Activated CD4-positive, alpha-beta T cell treated with anti-CD3 and anti-CD28 coated beads, Interleukin-2, amount 50 U/mL, for 24 hours (primary cell): Measurements from ENCODE around the gene KRT37.
"Not testable (repeated sequence)": the region's sequence is repeated elsewhere in the genome, so short reads cannot be mapped to it uniquely, and the experiment has no call there.

Experiments
- DNase-seq, 2 donors: peaks; one replicate each; pipeline ENCODE4 v3.0.0-alpha.2; 2020; ENCODE audit warnings: low read depth in 1 of 2, low spot score in 1 of 2

The KRT37 gene

DNA sequence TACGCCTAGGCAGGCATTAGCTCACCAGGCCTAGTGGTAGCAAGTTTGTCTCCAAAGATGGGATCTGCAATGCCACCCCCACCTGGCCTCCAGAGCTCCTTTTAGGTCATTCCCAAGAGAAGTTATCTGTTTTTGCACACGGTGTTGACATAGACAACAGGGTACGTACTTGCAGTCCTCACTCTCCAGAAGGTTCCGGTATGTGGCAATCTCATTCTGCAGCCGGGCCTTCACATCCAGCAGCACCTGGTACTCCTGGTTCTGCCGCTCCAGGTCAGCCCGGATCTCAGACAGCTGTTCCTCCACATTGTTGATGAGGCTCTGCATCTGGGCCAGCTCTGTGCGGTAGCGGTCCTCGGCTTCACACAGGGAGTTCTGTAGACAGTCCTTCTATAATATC, 17.2 kb downstream of the KRT37 start:
- DNase-seq = no peak

DNA sequence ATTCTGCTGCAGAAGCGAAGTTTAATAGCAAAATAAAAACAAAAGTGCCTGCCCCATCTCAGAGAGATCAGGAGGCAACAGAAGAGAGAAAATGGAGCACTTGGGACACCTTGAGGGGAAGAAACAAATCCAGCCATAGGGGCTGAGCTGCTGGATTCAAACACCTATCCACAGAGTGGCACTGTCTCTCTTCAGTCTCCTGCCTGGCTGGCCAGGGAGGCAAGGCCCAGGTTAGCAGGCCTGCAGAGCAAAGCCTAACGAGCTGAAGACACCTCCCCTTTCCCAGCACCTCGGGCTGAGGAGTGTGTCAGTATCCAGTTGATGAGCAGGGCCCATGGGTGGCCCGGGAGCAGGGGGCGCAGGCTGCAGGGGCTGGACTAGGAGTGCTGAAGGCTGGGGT, 18.2 kb downstream of the KRT37 start:
- no peak for DNase-seq

DNA sequence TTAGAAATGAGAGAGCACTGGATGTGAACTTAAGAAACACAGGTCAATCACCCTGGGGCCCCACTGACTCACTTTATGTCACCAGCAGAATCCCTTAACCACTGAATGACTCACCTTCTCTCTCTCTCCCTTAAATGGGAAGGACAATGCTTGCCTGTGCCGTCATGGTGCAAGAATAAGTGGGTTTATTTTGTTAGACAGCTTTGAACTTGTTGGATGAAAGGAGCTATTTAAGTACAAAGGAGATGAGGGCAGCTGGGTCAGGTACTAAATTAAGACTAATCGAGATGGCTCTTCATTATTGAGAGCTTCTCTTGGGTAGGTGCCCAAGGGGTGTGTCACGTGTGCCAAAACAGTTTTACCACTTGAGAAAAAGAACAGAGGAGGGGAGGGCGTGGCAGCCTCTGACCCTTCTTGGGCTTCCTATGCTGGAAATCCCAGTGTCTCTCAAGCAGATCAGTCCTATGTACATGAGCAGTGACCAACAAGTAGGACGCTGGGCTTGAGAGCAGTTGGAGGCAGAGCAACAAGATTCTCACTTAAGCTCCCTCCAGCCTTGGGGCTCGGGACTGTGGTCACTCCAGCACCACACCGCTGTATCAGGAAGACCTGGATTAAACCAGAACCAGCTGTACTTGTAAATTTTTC, 20.2 kb downstream of the KRT37 start:
- DNase-seq = peak; percentile 4 to 38

DNA sequence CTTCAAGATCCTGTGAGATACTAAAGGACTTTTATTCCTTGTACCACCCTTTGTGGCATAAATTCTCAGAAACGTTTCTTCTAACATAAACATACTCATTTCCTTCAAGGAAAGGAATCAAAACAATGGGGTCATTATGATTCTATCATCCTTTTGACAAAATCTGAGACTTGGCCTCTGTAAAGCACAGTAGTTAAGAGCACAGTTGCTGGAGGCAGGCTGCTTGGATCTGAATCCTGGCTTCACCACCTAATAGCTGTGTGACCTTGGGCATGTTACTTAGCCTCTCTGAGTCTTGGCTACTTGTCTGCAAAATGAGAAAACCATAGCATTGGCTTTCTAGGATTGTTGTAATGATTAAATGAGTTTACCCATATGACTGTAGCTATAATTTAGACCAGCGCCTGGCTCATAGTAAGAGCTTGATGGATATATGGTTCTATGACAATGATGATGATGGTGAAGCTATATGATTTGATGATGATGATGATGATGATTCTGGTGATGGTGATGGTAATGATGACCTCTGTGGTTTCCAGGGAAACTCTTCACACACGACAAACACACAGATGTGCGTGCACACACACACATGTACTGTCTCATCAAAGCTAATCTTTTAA, 20.9 kb downstream of the KRT37 start:
- no peak for DNase-seq

DNA sequence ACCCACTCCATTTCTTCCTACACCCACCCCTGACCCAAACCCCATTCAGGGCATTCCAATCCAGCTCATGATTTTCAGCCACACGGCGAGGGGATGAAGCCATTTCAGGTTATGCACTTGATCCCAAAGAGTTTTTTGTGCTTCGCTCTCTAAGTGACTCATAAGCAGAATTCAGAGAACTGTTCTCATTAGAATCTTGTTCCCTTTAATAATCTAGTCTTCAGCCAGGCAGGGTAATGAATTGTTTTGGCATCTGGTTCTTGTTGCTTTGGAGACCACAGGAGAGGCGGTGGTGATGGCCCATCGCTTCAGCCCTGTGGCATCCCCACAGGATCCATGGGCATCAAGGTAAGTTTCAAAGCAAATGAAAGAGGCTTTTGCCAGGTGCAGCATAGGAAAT, 22.2 kb downstream of the KRT37 start:
- no peak for DNase-seq

DNA sequence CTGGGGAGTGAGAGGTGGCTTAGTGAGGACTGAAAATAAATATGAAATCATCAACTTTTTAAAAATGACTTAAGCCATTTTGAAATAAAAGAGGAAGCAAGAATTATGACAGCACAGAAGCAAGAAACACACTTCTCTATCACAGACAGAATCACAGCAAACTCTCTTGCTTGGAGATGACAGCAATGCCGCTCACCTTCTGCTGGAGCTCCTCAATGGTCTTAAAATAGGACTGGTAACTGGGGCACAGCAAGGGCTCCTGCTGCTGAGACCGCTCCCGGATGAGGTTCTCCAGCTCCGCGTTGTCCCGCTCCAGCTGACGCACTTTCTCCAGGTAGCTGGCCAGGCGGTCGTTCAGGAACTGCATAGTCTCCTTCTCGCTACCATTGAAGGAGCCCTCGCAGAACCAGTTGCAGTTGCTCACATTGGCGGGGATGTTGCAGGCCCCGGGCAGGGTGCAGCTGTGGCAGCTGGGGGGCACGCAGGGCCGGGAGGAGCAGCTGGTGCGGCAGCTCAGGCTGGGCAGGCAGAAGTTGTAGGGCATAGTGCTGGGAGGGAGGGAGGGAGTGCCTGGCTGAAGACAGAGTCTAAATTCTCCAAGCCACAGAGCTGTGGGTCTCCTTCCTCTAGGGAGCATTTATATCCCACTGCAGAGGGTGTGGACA, 27.3 kb downstream of the KRT37 start, which contains the start of gene KRT31:
KRT31 (minus strand) TSS at position 613 of the 665 bp plus-strand sequence; CDS start at position 544, 69 bp downstream.
- DNase-seq = no peak

DNA sequence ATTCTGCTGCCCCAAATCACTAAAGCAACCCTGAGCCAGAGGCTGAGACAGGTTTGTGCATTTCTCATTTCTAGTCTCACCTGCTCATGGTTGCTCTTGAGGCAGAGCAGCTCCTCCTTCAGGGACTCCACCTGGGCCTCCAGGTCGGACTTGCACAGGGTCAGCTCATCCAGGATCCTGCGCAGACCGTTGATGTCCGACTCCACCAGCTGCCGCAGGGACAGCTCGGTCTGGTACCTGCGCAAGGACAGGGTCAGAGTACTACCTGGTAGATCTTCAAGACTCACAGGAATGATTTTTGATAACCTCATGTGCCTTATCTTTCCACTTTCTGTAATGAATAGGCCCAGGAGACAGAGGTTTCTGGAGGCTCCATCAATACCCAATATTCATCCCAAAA, 28.0 kb downstream of the KRT37 start:
- DNase-seq = no peak

DNA sequence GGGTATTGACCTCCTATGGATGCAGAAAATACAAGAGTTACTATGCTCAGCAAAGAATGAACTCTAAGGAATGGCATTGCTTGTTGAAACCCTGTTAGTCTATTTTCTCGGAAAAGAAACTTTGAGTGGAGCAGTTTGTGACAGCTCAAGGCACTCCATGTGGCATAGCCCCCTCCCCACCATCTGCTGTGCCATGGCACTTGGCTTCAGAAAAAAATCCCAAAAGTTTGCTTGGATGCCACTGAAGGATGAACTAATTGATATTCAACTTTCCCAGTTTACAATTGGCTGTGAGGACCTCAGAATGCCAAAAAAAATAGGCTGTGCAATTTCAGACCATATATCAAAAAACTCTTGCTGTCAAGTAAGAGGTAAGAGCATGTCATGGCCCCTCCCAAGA, 28.8 kb downstream of the KRT37 start:
- DNase-seq = no peak

DNA sequence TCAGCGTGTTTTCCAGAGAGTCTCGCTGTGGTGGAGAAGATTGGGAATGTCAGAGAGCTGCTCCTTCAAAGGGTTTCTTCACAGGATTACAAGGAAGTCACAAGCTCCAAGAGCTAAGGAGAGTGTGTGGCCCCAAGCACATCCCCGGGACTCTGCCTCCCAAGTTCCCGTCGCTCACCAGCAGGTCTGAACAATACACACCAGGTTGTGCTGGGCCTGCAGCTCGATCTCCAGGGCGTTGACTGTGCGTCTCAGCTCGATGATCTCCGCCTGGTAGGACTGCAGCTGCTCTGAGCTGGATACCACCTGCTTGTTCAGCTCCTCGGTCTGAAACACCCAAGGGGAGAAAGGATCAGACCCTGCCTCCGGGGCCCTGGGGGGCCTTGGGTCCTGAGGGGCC, 29.3 kb downstream of the KRT37 start:
- DNase-seq = not testable (repeated sequence)

DNA sequence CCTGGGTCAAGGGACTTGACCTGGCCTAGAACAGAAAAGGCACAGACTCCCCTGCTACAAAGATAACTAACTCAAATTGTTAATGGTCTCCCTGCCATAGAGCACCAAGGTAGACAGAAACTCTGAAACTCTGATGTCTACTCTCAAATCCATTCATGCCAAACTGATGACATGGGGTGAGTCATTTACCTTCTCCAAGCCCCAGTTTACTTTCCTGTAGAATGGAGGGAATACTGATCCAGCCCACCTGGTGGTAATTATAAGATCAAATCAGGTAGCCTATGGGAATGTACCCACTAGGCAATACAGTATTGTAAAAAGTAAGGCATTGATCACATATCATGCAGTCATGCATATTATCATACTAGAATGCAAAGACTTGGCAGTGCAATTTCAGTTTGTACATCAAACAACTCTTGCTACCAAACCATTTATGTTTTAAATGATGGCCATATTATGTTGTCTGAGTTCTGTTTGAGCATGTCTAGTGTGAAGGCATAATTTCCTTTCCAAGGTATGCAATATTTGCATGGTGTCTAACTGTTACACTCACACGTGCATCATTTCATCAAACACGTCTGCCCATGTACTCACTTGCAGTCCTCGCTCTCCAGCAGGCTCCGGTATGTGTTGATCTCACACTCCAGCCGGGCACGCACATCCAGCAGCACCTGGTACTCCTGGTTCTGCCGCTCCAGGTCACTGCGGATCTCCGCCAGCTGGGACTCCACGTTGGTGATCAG, 30.0 kb downstream of the KRT37 start:
- DNase-seq = no peak

DNA sequence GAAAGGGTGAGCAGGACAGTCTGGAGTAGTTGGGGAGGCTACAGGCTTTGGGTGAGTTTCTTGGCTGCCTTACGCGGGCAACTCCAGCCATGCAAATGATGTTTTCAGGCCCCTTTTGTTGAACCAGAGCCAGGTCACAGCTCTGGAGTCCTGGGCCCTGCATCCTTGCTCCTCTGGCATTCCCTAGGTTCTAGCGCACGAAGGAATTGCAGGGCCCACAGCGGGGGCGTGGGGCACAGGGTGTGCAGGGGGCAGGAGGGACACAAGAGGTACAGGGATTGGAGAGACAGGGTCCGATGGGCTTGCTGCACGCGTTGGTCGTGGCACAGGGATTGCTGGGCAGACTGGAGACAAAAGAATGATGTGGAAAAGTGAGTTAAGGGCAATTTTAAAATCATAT, 30.6 kb downstream of the KRT37 start:
- no peak for DNase-seq

DNA sequence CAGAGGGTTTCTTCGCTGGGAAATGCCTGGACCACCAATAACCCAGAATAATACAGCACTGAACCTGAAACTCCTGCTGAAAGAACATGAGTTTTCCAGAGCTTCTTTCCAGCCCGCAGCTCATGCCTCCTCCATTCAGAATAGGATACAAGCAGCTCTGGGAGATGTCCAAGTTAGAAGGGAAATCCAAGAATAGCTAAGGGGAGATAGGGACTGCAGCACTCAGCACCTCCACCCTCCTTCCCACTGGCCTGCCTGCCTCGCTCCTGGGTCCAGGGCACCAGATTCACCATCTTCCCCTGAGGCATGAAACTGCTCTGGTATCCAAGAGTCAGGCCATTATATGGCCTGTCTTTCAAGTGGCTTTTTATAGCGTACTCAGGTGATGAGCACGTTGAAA, 31.1 kb downstream of the KRT37 start:
- DNase-seq = no peak

DNA sequence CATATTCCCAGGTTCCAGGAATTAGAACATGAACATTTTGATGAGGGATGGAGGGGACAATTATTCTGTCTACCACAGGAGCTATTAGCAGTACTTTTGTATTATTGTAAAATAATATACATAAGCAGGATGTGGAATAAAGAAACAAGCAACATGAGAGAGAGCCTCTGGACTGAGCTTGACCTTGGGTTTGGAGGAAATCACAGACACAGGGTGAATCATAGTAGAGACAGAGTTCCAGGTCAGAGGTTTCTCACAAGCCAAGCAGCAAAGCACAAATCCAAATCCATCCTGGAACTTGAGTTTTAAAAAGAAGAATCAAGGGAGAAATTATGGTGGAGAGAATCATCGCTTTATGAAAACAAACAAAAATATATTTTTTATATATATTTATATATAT, 32.1 kb downstream of the KRT37 start:
- no peak for DNase-seq

DNA sequence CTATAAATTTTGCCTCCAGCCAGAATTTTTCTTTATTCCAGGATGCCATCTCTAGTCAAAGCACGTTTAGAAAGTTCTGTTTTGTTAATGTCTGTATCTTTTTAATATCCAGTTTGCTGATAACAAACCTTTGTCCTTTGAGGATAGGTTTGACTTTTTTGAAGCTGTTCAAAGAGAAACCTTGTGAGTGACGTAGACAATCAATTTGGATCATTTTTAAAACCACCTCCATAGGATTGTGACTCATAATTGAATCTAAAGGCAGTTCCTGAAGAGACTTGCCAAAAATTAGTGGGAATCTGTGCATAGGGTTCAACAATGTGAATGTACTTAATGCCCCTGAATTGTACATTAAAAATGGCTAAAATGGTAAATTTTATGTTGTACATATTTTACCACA, 32.9 kb downstream of the KRT37 start:
- no peak for DNase-seq

DNA sequence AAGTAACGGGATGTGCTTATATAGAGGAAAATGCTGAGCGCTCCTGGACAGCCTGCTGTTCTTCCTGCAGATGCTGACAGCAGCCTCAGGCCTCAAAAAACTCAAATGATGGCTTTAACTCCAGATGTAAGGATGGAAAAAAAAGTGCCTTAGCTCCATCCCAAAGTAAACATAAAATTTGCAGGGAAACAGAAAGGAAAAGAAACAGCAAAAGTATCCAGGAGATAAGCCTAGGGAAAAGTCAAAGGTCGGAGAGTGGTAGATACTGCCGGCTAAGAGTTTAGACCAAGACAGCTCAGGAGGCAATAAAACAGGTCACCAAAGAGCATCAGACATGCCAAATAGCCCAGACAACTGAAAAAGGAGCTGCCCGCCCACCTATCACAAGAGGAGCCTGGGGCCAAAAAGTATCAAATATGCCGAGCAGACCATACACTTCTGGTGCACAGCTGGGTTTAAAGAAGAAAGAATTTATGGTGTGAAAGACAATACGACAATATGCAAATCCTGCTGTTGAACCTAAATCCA, 33.9 kb downstream of the KRT37 start:
- no peak for DNase-seq

DNA sequence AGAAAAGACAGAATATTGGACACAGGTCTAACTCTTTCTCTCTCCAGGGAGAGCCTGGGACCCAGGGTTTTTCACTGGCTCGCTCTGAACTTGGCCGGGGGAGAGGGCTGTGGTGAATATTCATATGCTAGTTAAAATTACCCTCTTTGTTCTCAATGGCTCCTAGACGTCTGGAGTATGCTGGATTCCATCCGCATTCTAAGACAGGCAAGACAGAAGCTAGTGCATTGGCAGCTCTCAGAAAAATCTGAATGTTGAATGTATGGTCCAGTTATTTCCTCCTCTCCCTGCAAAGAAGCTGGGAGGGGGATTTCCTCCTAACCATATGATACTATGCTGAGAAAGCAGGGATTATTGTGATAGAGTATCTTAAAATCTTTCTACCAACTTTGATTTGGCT, 36.7 kb downstream of the KRT37 start:
- no peak for DNase-seq

DNA sequence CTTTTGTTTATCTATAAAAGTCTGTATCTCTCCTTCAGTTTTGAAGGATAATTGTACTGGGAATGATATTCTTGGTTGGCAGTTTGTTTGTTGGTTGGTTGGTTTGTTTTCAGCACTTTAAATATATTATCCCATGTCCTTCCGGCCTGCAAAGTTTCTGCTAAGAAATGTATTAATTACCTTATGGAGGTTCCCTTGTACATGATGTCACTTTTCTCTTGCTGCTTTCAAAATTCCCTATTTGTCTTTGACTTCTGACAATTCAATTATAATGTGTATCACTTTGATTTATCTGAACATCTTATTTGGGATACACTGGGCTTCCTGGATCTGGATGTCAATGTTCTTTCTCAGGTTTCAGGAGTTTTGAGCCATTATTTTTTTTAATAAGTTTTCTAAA, 38.2 kb downstream of the KRT37 start:
- DNase-seq = no peak

DNA sequence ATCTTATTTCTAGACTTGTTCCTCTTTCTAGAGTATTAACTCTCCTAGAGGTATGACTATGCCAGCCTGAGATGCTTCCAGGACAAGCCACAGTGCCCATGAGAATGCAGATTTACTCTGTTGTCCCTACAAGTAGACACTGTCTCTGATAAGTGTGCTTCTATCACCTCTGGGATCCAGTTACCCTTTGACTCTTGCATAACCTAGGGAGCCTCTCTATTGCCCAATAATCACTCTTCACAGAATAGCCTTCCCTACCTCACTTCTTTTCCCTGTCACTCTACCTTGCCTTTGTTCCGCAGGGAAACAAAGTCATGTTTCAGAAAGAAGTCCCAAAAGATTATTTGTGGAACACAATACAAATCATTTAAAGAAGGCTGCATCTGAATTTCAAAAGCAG, 40.7 kb downstream of the KRT37 start:
- no peak for DNase-seq

DNA sequence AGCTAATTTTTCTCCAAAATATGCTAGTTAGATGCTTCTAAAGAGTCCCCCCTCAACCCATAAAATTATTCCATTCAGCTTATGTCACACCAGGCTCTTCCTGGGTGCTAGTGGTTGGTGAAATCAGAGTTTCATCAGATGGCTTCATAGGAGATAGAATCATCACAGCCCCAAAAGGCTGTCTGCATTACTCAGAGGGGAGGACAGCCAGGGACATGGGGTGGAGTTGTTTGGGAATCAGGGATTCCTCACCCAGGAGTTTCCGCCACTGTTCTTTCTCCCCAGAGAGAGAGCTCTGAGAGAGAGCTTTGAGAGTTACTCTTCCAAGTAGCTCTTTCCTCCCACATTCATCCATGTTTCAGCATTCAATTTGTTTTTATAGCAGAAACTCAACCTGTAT, 42.0 kb downstream of the KRT37 start:
- DNase-seq = no peak

DNA sequence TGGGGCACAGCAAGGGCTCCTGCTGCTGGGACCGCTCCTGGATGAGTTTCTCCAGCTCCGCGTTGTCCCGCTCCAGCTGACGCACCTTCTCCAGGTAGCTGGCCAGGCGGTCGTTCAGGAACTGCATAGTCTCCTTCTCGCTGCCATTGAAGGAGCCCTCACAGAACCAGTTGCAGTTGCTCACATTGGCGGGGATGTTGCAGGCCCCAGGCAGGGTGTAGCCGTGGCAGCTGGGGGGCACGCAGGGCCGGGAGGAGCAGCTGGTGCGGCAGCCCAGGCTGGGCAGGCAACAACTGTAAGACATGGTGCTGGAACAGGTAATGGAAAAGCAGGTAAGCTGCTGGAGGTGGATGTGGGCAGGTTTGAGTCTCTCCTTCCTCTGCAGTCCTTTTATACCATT, 42.4 kb downstream of the KRT37 start, which contains the start of gene KRT34:
KRT34 (minus strand) TSS at position 364 of the 400 bp plus-strand sequence; CDS start at position 304, 60 bp downstream.
- not testable (repeated sequence) for DNase-seq

DNA sequence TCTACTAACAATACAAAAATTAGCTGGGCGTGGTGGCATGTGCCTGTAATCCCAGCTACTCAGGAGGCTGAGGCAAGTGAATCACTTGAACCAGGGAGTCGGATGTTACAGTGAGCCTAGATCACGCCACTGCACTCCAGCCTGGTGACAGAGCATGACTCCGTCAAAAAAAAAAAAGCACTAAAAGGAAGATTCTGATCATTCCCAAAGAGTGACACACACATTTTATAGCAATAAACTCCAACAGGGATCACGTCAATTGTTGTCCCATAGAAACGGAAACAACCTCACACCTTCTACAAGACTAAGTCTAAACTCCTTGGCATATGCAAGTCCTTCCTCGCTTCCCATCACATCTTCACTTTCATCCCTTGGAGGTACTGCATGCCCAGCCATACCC, 44.3 kb downstream of the KRT37 start:
- DNase-seq = not testable (repeated sequence)

DNA sequence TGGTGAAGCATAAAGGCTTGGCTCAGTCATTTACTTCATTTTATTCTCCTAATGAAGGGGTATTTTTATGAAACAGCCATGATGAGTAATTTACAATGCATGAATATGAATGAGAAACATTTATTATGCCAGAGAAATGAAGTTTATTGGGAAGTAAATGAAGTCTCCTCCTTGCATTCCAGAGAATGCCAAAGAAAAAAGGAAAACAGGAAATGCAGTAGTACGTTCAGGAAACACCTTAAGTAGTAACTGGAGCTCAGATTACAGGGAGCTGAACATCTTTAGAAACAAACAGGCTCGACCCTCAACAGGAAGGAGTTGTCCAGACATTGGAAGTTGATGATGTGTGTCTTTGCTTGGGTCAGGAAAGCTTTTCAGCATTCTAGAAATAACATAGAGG, 46.8 kb downstream of the KRT37 start:
- DNase-seq = no peak
